Fibroblast of the aortic adventitia (primary cell): ENCODE data around the gene TIMP3. TPM values are rescaled to one million over a fixed set of nuclear protein-coding genes. Genes with fewer than 3 reads are reported as not detected.
"Not testable (repeated sequence)": the region's sequence is repeated elsewhere in the genome, so short reads cannot be mapped to it uniquely, and the experiment has no call there.

ENCODE experiments used
- DNase-seq: peaks from one replicate; pipeline ENCODE4 v3.0.0-alpha.2; 2010; ENCODE audit warnings: low read depth
- H3K4me3 ChIP-seq: 2 replicates; pipeline ENCODE4 v1.5.1; 2011; ENCODE audit warnings: low read depth, mild to moderate bottlenecking, control low read depth, low read length, moderate library complexity
- CTCF ChIP-seq: IDR thresholded peaks from 2 replicates; pipeline ENCODE4 v1.5.1; 2011; ENCODE audit warnings: mild to moderate bottlenecking, low read length, control low read depth, inconsistent platforms; ENCODE audit not compliant: insufficient read depth
- total RNA-seq: library from RNA; depleted of rRNA; stranded (reverse); fragments of >200 nt; gene quantifications from 2 replicates; pipeline ENCODE4 v1.2.3, GENCODE V29; 2012; ENCODE audit warnings: low replicate concordance

The TIMP3 gene
- total RNA-seq = 153 and 329 TPM in 2 replicates

GRCh38 chr22:32801537-32802236, at the start of gene TIMP3:
Gene TIMP3, plus strand, starts transcription at chr22:32801705. Its CDS starts 297 bp downstream, at chr22:32802002.
- peak within 1 kb of the TSS; percentile 85 for H3K4me3 ChIP-seq
- no peak for TF ChIP-seq CTCF
- peak; percentile 76 for DNase-seq

DNA sequence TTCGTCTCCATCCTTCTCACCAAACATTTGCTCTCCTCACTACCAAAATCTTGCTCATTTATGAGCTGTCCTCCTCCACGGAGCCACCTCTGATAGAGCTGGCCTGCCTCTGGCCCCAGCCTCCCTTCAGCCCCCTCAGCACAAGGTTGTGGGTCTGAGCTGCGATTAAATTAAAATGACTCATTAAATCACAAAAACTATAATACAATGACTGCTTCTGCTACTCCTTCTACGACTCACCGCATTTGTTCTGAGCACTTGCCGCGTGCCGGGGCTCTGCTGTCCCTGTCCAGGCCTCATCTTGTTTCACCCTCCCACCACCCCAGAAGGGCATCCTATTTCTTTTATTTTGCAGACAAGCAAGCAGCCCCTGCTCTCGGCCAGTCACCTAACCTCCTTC, 49.2 kb upstream of the TIMP3 start:
- no peak for TF ChIP-seq CTCF
- no peak overlapping the region for H3K4me3 ChIP-seq
- DNase-seq = no peak

GRCh38 chr22:32752816-32753520, 48.5 kb upstream of the TIMP3 start:
- peak; percentile 41 for DNase-seq
- H3K4me3 ChIP-seq = no peak overlapping the region
- TF ChIP-seq CTCF = no peak

GRCh38 chr22:32753591-32753990, 47.9 kb upstream of the TIMP3 start:
- TF ChIP-seq CTCF = no peak
- DNase-seq = no peak
- no peak overlapping the region for H3K4me3 ChIP-seq

- no peak for TF ChIP-seq CTCF
- H3K4me3 ChIP-seq = no peak overlapping the region
- DNase-seq = peak; percentile 73
These were observed 47.0 kb upstream of the TIMP3 start for GRCh38 chr22:32754413-32755041.

DNA sequence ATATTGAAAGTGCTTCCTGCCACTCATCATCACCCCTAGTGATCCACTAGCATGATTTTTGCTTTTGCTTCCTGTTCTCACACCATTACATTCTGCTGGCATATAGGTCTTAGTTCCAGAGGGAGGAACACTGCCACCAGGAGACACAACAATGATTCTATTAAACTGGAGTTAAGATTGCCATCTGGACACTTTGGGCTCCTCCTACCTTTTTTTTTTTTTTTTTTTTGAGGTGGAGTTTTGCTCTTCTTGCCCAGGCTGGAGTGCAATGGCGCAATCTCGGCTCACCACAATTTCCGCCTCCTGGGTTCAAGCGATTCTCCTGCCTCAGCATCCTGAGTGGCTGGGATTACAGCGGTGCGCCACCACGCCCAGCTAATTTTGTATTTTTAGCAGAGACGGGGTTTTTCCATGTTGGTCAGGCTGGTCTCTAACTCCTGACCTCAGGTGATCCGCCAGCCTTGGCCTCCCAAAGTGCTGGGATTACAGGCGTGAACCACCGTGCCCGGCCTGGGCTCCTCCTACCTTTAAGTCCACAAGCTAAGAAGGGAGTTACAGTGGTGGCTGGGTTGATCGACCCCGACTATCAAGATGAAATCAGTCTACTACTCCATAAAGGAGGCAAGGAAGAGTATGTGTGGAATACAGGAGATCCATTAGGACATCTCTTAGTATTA, 44.3 kb upstream of the TIMP3 start:
- H3K4me3 ChIP-seq, DNase-seq: not testable (repeated sequence)

- H3K4me3 ChIP-seq = no peak overlapping the region
- no peak for TF ChIP-seq CTCF
- no peak for DNase-seq
These were observed 42.6 kb upstream of the TIMP3 start for GRCh38 chr22:32758866-32759385.
